Natural killer cell (primary cell): ENCODE data around the gene PTPN4. TPM values are rescaled to one million over a fixed set of nuclear protein-coding genes. Genes with fewer than 3 reads are reported as not detected.

ENCODE experiments used
- ATAC-seq, 3 donors: fragments of 150-1000 bp in 2 of 3; fragments of 200-7000 bp in 1 of 3; cut with Tn5 transposase; 1 replicate in 1 of 3; 2 replicates in 2 of 3; pipeline ENCODE4 v1.10.0; 2021; ENCODE audit warnings: mild to moderate bottlenecking in 2 of 3, moderate library complexity in 2 of 3
- DNase-seq, 2 donors: peaks; one replicate each; pipeline versions ENCODE4 v3.0.0 to v3.0.0-alpha.2; 2013 to 2021; ENCODE audit warnings: mixed read lengths in 1 of 2
- H3K27ac ChIP-seq: one replicate; pipeline ENCODE4 v1.5.1; 2013; ENCODE audit warnings: mild to moderate bottlenecking, low read length
- H3K27me3 ChIP-seq: one replicate; pipeline ENCODE4 v1.6.1; 2013; ENCODE audit warnings: low read length; ENCODE audit not compliant: control insufficient read depth, insufficient read depth
- H3K36me3 ChIP-seq: one replicate; pipeline ENCODE4 v1.6.1; 2013; ENCODE audit warnings: low read length; ENCODE audit not compliant: control insufficient read depth, insufficient read depth
- H3K4me1 ChIP-seq: one replicate; pipeline ENCODE4 v1.6.1; 2013; ENCODE audit warnings: low read length; ENCODE audit not compliant: control insufficient read depth, insufficient read depth
- H3K4me3 ChIP-seq: one replicate; pipeline ENCODE4 v1.5.1; 2013; ENCODE audit warnings: low read length
- H3K9me3 ChIP-seq: one replicate; pipeline ENCODE4 v1.6.1; 2013; ENCODE audit warnings: low read length; ENCODE audit not compliant: control insufficient read depth, insufficient read depth
- H3K27ac Mint-ChIP-seq, 2 donors: one replicate each; pipeline ENCODE4 v1.8.0; 2022; ENCODE audit warnings: mild to moderate bottlenecking in 2 of 2, mixed read lengths in 2 of 2, moderate library complexity in 1 of 2
- H3K27me3 Mint-ChIP-seq, 2 donors: one replicate each; pipeline ENCODE4 v1.8.0; 2022; ENCODE audit warnings: low read depth in 2 of 2, mixed read lengths in 2 of 2
- H3K36me3 Mint-ChIP-seq: one replicate; pipeline ENCODE4 v1.8.0; 2022; ENCODE audit warnings: mixed read lengths
- H3K4me1 Mint-ChIP-seq, 2 donors: one replicate each; pipeline ENCODE4 v1.8.0; 2022; ENCODE audit warnings: mixed read lengths in 2 of 2
- H3K4me3 Mint-ChIP-seq: one replicate; pipeline ENCODE4 v1.8.0; 2022; ENCODE audit warnings: mild to moderate bottlenecking, moderate library complexity, mixed read lengths
- H3K9me3 Mint-ChIP-seq, 2 donors: one replicate each; pipeline ENCODE4 v1.8.0; 2022; ENCODE audit warnings: mixed read lengths in 2 of 2
- WGBS: methylation state at CpG from one replicate; pipeline ENCODE4 v1.1.7; 2013; ENCODE audit warnings: missing lambda C conversion rate; ENCODE audit not compliant: insufficient coverage; 5-methylcytosine and 5-hydroxymethylcytosine counted together
- intact Hi-C: fragments of 100-400 bp; cut with micrococcal nuclease; formaldehyde crosslinking; loops from one replicate; pipeline ENCODE4 v1.14.2; 2022
- total RNA-seq, 4 donors: library from RNA; stranded (reverse); fragments of 120-200 nt in 1 of 4; gene quantifications; one replicate each; pipeline versions ENCODE4 v1.2.3 to v1.2.4, GENCODE V29; 2013 to 2022
- TF ChIP-seq, protein P1 (sequence below): fragments of 200-600 bp; IDR thresholded peaks from one replicate; pipeline ENCODE4 v1.8.0; 2022; ENCODE audit warnings: antibody characterized with exemption

Gene PTPN4
- total RNA-seq, 3 donors from 2014 or later (not counting 1 experiment from before 2014, with no cell fraction given) = 265 to 347 (median 283) TPM

DNA sequence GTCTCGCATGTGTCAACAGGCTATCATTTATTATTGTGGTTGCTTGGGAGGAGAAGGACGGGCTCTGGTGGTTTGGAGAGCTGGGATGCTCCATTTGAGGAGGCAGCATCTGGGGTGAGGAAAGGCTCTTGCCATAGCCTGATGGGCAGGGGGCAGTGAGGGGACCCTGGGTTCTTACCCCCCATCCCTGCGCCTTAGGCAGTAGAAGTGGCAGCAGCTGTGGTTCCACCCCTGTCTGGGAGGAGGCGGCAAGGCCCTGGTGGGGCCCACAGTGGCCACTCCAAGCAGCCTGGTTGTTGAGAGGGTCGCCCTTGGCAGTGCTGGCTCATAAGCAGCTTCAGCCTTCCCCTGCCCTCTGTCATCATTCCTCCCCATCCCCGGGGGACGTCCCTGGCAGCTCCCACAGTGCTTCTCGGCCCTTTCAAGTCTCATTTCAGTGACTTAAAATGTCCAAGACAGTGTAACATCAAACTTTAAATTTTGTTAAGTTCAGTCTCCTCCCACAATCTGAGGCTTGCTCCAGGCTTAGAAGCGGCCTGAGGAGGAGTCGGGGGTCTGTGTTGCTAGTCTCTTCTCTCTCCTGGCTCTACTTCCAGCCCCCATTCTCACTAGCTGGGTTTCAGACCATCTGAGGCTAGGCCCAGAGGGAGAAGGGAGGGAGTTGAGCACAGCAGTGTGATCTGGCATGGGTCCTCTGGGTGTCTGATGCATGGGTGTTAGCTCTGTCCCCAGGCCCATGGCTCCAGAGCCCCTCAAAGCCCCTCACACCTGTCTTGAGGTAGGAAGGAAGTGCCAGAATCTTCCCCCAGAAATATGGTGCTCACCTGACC, 34.9 kb upstream of the PTPN4 start:
- Mint-ChIP-seq H3K36me3 (no peaks in the 10 kb centered on the region), H3K27ac (no peak overlapping the region), H3K9me3 (no peaks in the 10 kb centered on the region), H3K4me3 (no peak overlapping the region), H3K27me3 (peaks cover 0 to 5% of the 10 kb centered on the region in 2 donors), H3K4me1 (no peaks in the 10 kb centered on the region)
- intact Hi-C loops = no loop called here
- Histone ChIP-seq H3K27ac (no peak overlapping the region), H3K36me3 (no peaks in the 10 kb centered on the region), H3K9me3 (no peaks in the 10 kb centered on the region), H3K4me3 (no peak overlapping the region), H3K4me1 (no peaks in the 10 kb centered on the region), H3K27me3 (no peaks in the 10 kb centered on the region)
- DNase-seq (no peak), ATAC-seq (peak in 1 of 3 donors; percentile 27)
- TF ChIP-seq, protein P1, sequence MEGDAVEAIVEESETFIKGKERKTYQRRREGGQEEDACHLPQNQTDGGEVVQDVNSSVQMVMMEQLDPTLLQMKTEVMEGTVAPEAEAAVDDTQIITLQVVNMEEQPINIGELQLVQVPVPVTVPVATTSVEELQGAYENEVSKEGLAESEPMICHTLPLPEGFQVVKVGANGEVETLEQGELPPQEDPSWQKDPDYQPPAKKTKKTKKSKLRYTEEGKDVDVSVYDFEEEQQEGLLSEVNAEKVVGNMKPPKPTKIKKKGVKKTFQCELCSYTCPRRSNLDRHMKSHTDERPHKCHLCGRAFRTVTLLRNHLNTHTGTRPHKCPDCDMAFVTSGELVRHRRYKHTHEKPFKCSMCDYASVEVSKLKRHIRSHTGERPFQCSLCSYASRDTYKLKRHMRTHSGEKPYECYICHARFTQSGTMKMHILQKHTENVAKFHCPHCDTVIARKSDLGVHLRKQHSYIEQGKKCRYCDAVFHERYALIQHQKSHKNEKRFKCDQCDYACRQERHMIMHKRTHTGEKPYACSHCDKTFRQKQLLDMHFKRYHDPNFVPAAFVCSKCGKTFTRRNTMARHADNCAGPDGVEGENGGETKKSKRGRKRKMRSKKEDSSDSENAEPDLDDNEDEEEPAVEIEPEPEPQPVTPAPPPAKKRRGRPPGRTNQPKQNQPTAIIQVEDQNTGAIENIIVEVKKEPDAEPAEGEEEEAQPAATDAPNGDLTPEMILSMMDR = no peak
- WGBS = 94% methylated on average over 10 of the region's 10 CpGs

DNA sequence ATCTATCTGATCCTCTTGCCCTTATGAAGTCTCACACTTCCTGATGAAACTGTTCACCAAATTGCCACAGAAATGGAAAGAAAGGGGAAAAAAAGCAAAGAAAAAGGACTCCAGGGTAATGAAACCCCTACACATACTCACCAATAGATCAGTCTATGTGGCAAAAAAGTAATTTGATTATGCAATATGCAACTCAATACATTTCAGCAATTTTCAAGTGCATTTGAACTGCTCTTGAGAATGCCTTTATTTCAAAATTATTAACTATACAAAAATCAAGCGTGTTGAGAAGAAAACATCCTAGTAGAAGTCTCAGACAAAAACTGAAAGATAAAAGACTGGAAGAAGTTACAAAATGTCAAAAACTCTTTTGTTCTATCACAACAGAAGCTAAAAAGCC, 32.2 kb upstream of the PTPN4 start:
- Histone ChIP-seq H3K4me1 (no peaks in the 10 kb centered on the region), H3K9me3 (no peaks in the 10 kb centered on the region), H3K36me3 (no peaks in the 10 kb centered on the region), H3K27me3 (no peaks in the 10 kb centered on the region), H3K4me3 (no peak overlapping the region), H3K27ac (no peak overlapping the region)
- no peaks in the 10 kb centered on the region for H3K4me1 Mint-ChIP-seq
- no peaks in the 10 kb centered on the region for H3K36me3 Mint-ChIP-seq
- no CpG with 5 or more reads among the region's 1 CpG for WGBS
- TF ChIP-seq, protein P1 = no peak
- H3K27ac Mint-ChIP-seq = no peak overlapping the region
- DNase-seq (no peak), ATAC-seq (no peak)
- H3K9me3 Mint-ChIP-seq = no peaks in the 10 kb centered on the region
- H3K4me3 Mint-ChIP-seq = no peak overlapping the region
- intact Hi-C loops = no loop called here
- peaks cover 3 to 5% of the 10 kb centered on the region in 2 donors for H3K27me3 Mint-ChIP-seq

DNA sequence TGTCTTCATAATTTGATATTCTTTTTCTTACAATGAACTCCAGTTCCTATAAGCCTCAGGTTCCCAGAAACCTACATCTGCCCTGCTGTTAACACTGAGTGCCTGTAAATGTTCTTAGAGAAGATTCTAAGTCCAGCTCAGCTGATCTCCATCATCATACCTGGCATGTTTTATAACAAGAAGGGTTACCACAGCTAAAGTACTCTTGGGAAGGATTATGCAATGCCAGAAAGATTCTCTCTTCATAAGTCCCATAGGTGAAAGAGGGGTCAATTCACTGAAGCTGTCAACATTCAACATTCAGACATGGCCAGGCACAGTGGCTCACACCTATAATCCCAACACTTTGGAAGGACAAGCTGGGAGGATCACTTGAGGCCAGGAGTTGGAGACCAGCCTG, 31.3 kb upstream of the PTPN4 start:
- H3K27me3 ChIP-seq = no peaks in the 10 kb centered on the region
- TF ChIP-seq, protein P1 = no peak
- ATAC-seq (no peak), DNase-seq (no peak)
- H3K4me1 ChIP-seq = no peaks in the 10 kb centered on the region
- Mint-ChIP-seq H3K36me3 (no peaks in the 10 kb centered on the region), H3K4me1 (no peaks in the 10 kb centered on the region), H3K4me3 (no peak overlapping the region), H3K9me3 (no peaks in the 10 kb centered on the region), H3K27ac (no peak overlapping the region), H3K27me3 (peaks cover 3 to 5% of the 10 kb centered on the region in 2 donors)
- H3K9me3 ChIP-seq = no peaks in the 10 kb centered on the region
- no peak overlapping the region for H3K27ac ChIP-seq
- H3K36me3 ChIP-seq = no peaks in the 10 kb centered on the region
- intact Hi-C loops = no loop called here
- H3K4me3 ChIP-seq = no peak overlapping the region
